22Rv1 (cell line): Measurements from ENCODE around the gene WDR54.

Source experiments
- H3K27ac ChIP-seq: fragments of 450-650 bp; 2 replicates; pipeline ENCODE4 v1.5.1; 2017
- CTCF ChIP-seq: fragments of 450-650 bp; IDR thresholded peaks from 2 replicates; pipeline ENCODE4 v1.5.1; 2017; ENCODE audit warnings: mild to moderate bottlenecking
- ZFX ChIP-seq: fragments of 450-650 bp; IDR thresholded peaks from 2 replicates; pipeline ENCODE4 v1.6.1; 2017; ENCODE audit warnings: antibody characterized with exemption, borderline replicate concordance

The WDR54 gene

DNA sequence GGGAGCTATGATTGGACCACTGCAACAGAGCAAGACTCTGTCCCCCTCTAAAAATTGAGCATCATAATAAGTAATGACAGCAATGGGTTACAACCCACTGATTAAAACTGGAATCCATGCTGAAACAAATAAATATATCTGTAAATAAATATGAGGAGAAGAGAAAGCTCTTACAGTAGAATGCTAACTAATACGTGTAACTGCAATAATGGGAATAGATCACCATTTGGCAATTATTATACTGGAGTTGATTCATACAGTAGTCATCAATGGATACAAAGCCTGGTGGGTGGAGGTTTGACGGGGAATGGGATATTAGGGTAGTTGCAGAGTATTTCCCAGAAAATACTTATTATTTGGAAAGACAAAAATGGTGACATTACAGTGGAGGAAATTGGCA is 27.2 kb downstream of the WDR54 start:
- no peak overlapping the region for H3K27ac ChIP-seq
- TF ChIP-seq CTCF (no peak), ZFX (no peak)

- no peak overlapping the region for H3K27ac ChIP-seq
- TF ChIP-seq ZFX (no peak), CTCF (no peak)
Observed at GRCh38 chr2:74450570-74451190, 29.1 kb downstream of the WDR54 start.

DNA sequence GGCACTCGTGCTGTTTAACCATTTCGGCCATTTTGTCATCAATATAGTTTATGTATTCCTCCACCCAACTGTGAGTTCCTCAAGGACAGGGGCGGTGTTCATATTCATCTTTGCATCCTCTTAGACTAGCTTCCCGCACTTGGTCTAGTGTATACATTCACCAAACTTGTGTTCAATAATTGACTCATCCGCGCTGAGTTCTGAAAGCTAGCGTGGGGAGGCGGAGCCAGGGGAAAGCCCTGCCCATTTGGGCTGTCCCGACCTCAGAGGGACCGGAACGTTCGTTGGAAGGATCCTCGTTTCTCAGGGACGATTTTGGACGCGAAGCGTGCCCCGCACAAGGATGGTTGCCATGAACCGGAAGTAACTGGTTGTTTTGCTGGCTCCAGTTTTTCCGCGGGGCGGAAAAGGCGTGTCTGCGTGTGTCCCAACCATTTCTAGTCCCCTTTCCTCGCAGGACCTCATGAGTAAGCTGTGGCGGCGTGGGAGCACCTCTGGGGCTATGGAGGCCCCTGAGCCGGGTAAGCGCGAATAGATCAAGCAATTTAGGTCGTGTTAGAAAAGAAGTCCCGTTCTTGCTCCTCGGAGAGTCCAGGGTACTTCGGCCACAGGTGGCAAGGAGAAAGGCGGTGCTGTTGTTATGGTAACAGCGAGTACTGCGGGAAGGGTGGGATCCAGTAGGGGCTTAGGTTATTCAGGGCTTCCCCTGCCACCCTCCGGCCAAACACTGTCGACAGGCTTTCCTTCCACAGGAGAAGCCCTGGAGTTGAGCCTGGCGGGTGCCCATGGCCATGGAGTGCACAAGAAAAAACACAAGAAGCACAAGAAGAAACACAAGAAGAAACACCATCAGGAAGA is 33.4 kb downstream of the WDR54 start, which contains the start of gene INO80B:
TSS of gene INO80B (plus strand) at position 434 of the 858 bp plus-strand sequence. CDS start at position 464, 30 bp downstream.
- H3K27ac ChIP-seq: peak within 1 kb of the TSS; percentile 98
- no peak for TF ChIP-seq ZFX
- TF ChIP-seq CTCF: no peak

DNA sequence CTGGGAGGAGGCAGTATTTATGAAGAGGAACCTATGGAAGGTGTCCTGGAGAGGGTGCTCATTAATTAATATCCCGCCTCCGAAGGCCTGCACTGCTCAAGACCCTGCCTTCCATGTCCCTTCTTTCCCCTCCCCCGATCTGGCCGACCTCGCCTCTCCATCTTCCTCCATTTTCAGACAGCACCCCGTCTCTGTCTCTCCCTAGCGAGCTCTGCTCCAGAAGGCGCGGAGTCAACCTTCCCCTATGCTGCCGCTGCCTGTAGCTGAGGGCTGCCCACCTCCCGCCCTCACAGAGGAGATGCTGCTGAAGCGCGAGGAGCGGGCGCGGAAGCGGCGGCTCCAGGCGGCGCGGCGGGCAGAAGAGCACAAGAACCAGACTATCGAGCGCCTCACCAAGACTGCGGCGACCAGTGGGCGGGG is 35.6 kb downstream of the WDR54 start:
- peak overlapping the region; percentile 98 for H3K27ac ChIP-seq
- 0 out of 2 replicates have a peak, but pooled peaks have one; percentile 8 for TF ChIP-seq CTCF
- no peak for TF ChIP-seq ZFX

- TF ChIP-seq CTCF (0 out of 2 replicates have a peak, but pooled peaks have one; percentile 1), ZFX (no peak)
- peak overlapping the region; percentile 98 for H3K27ac ChIP-seq
Observed at GRCh38 chr2:74457549-74458131, 36.1 kb downstream of the WDR54 start.

- TF ChIP-seq ZFX (no peak), CTCF (no peak)
- peak within 1 kb of the TSS; percentile 98 for H3K27ac ChIP-seq
Observed at GRCh38 chr2:74458132-74458937, 36.8 kb downstream of the WDR54 start, which contains the start of gene WBP1. Gene WBP1 (plus strand): TSS chr2:74458438. CDS start chr2:74458603, 165 bp downstream.
